Cerebellar nuclear complex (tissue), 1 donor: Measurements from ENCODE around the gene EPHA10.
"Not testable (repeated sequence)": the region's sequence is repeated elsewhere in the genome, so short reads cannot be mapped to it uniquely, and the experiment has no call there.

ENCODE experiments used
- DNase-seq, 2 experiments: peaks; one replicate each; lab custom pipeline; 2025; lab: John Stamatoyannopoulos, UW

EPHA10 gene

DNA sequence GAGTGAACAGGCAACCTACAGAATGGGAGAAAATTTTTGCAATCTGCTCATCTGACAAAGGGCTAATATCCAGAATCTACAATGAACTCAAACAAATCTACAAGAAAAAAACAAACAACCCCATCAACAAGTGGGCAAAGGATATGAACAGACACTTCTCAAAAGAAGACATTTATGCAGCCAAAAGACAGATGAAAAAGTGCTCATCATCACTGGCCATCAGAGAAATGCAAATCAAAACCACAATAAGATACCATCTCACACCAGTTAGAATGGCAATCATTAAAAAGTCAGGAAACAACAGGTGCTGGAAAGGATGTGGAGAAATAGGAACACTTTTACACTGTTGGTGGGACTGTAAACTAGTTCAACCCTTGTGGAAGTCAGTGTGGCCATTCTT is 6.5 kb upstream of the EPHA10 start:
- DNase-seq, result not testable (repeated sequence)

DNA sequence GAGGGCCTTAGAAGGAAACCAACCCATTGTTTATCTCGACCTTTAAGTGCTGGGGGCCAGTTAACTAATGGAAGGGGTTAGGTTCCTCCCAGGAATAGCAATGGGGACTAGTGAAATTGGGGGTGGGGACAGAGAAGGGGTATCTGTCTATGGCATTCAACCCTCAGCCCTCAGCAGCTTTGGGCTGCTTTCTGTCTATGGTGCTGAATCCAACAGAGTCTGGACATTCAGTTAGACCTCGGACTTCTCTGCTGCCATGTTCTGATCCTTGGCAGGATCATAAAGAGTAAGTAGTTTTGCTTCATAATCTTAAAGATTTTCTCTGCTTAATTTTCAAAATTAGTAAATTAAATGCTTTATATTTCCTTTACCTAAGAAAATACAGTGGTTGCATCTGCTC is 2.6 kb upstream of the EPHA10 start:
- no peak for DNase-seq

DNA sequence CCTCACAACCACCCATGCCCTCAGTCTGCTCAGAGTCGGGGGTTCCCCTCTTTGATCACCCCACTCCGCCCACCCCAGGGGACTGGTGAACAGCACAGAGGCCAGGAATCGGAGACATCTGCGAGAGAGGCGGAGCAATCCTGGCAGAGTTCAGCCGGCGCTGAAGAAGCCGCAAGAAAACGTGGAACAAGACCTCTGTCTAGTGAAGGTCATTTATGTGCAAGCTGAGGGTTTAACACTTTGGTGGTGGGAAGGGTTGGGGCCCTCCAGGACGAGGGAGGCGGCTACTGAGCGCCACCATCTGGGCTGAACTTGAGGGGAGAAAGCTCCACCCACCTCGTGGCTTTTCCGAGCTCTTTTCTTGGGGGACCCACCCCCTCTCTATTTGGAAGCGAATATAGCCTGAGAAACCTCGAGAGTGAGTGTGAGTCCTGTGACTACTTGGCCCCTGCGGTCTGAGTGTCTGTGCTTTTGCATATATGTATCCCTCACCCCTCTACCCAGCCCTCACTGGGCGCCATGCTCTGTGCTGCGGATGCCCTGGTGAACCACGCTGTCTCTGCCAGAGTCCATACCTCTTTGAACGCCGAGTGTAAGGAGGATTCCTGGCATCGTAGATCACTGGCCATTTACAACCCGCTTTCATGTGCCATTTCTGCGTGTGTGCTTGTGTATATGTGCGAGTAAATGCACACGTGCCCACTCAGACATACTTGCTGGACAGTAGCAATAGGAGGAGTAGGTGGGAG is 1.2 kb upstream of the EPHA10 start:
- no peak for DNase-seq

DNA sequence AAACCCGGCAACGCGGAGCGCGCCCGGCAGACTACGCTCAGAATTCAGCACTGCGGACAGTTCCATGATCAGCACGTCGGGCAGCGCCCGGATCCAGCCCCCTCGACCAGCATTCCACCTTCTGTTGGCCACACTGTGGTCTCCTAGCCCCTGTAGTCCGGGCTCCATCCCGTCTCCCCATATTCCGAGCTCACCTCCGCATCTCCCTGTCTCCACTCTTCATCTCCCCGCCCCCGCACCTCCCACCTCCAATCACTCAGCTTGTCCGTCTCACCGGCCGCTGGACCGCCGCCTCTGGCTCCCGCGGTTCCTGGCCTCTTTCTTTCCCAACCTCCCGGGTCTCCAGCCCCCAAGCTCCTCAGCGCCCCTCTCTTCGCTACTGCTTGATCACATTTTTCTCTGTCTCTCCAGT is 500 bp downstream of the EPHA10 start:
- DNase-seq, result no peak

DNA sequence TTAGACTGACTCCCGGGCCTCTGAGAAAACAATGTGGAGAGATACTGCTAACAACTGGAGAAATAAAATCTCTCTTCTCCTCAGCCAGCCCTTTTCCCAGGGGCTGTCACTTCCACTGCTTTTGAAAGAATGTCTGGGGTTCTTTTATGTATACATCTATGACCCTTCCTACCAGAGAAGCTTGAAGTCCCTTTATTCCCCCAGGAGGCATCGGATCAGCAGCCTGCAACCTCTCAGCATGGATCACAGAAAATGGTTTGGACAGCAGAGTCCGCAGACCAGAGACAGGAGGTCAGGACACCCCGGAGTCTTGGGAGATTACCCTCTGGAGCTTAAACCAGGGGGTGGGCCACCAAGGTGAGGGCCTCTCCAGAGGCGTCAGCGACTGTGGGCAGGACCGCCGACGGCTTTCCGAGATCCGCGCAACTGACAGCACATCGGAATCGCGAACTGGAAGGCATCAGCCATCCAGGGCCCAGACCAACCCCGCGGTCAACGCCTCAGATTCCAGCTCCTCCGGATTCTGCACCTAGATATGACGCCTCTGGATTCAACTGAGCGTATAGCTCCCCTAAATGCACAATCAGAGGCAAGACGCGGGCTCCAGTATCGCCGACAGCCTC is 1.0 kb downstream of the EPHA10 start:
- no peak for DNase-seq

DNA sequence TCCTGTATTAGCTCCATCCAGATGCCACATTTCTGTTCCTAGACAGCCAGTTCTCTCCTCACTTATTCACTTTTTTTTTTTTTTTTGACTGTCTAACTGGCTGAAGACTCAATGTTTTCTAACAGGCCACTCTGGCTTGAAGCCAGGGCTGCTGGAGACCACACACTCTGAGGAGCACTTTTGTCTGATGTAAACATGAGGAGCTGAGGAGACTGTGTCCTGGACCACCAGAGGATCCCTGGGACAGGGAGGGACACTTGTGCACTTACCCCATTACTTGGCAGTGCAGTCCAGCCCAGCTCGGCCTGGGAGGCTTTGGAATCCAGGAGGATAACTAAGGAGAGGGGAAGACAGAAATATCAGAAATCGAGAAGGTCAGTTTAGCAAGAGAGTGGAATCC is 2.4 kb downstream of the EPHA10 start:
- DNase-seq, result no peak

DNA sequence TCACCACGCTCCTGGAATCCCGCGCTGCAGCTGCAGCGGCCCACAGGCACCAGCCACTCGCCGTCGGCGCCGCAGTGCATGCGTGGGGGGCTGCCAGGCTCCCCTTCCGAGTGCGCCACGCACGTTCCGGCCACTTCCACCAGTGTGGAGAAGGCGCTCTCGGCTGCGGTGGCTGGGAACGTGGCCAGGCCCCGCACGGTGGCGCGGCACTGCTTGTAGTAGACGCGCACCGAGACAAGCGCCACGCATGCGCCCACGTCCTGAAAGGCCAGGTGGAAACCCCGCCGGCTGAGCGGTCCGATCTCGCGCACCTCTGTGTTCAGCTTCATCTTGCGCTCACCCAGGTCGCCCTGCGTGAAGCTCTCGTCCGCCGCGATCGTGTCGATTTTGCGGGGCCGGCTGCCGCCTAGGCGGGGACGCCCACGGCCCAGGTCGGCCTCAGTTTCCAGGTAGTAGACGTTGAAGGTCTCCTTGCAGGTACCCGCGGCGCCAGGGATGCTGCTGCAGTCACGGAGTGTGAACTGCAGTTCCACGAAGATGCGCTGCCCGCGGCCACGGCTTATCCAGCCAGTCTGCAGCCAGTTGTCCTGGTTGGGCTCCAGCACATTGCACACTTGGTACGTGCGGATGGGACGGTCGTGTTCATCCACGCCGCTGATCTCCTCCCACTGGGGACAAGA is 3.4 kb downstream of the EPHA10 start:
- no peak for DNase-seq

DNA sequence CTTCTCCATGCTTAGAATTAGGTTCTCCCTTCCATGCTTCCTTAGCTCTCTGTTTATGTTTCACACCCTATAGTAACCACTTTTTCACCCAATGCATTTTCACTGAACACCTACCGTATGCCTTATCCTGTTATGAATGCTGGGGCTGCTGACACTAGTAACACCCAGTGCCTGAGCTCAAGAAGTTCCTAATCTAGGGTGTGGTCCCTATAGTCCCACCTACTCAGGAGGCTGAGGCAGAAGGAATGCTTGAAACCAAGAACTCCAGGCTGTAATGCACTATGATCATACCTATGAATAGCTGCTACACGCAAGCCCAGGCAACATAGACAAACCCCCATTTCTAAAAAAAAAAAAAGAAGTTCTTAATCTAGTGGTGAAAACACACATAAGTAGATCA is 5.5 kb downstream of the EPHA10 start:
- no peak for DNase-seq

DNA sequence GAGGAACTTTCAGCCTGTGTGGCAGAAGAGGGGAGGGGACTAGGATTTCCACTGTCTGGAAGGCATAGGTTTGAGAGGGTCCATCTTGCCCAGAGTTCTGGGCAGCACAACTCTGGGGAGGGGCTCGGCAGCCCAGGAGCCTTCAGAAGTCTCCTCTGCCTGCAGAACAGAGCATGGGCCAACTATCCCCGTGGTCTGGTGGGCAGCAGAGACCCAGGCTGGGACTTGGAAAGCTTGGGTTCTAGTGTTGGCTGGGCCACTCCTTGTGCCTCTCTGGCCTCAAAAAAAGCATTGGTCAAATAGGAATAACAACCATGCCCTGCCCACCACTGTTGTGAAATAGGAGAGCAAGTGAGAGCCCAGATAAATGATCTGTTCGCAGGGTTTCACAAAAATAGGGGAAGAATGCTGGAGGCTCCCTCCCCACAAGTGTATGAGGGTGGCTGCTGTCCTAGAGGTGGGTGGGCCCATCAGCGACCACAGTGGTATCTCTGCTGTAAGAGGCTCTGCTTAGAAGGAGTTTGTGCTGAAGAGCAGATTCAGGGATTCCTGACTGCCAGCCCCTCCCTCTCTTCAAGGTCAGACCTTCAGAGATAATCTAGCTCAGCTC is 8.9 kb downstream of the EPHA10 start:
- no peak for DNase-seq

DNA sequence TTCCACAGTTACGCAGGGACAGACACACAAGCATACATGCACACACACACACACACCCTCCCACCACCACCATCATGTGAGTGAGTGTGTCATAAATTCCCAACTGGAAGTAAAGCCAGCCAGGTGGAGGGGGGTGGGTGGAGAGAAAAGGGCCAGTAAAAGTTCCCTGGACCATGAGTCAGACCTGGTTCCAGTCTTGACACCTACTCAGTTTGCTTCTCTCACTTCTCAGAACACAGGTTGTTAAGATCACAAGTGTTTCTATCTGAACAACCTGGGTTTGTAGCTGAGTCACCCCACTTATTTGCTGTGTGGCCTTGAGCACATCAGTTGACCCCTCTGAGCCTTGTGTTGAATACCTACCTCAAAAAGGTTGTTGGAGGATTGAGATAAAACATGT is 9.6 kb downstream of the EPHA10 start:
- DNase-seq, result no peak

DNA sequence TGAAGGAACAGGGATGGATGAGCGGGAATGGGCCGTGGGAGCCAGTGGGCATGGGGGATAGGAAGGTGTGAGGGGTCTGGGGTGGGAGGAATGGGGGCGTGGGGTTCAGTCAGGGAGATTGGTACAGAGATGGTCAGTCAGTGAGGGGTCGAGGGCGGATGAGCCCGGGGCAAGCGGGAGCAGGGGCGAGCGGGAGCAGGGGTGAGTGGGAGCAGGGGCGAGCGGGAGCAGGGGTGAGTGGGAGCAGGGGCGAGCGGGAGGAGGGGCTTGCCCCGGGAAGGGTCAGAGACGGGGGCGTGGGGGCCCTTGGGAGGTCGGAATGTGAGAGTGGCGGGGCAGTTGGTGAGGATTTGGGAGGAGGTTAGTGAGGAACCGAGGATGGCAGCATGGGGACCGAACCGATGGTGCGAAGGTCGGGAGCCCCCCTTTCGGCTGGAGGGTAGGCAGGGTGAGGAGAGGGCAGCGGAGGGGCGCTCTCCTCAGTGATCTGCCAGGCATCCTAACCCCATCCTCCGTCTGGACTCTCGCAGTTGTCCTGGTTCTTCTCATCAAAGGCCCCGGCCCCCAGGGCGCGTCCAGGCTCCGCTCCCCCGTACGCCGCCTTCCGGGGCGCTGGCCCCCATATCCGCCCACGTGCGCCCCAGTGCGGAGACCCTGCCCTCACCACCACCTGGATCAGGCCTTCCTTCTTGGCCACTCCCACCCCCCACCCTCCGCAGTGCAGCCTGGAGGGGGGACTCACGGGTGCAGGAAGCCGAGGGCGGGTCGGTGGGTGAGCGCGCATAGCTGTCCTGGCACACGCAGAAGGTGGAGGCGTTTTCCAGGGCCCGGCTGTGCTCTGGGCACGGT is 11.2 kb downstream of the EPHA10 start:
- no peak for DNase-seq

DNA sequence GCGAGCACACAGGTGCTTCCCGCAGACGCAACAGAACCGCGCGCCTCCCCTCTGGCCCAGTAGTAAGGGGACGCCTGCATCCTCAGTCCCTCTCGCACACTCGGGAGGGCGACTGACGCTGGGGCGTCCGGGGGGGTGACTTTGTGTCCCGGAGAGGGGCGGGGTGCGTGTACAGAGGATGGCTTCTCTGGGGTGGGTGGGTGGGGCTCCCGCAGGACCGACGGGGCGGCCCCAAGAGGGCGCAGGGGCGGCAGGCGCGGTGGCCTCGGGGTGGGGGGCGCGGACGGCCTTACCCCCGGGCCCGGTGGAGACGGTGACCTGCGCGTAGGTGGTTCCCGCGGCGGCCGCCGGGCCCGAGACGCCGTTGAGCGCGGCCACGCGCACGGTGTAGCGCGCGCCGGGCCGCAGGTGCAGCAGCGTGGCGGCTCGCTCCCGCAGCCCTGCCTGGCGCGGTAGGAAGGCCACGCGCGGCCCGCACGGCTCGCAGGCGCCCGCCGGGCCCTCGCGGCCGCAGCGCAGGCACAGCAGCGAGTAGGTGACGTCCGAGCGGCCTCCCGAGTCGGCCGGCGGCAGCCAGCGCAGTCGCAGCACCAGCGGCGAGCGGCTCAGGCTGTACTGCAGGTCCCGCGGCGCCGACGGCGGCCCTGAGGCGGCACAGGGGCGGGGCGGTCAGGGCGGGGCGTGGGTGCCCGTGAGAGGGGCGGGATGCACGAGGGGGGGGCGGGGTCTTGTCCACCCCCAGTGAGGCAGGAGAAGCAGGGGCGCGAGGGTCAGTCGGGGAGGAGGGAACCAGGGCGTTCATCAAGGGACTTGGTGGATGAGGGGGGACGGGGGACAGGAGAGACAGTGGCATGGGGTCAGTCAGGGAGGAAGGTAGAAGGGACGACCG is 12.1 kb downstream of the EPHA10 start:
- DNase-seq, result no peak

DNA sequence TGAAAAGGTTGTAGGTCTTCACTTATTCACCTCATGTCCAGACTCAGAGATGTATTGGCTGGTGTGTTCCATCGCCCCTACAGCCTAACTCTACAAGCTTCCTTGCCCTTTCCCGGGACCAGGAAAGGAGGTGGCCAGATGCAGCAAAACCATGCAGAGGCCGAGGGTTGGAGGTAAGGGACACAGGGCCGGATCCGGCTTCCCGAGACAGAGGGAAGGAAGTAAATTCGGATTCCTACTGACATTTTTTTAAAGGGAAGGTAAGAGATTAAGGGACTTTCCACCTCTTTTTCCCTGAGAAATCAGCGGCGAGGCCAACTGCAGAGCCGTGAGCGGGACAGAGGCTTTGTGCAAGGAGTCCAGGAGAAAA is 12.7 kb downstream of the EPHA10 start:
- no peak for DNase-seq

DNA sequence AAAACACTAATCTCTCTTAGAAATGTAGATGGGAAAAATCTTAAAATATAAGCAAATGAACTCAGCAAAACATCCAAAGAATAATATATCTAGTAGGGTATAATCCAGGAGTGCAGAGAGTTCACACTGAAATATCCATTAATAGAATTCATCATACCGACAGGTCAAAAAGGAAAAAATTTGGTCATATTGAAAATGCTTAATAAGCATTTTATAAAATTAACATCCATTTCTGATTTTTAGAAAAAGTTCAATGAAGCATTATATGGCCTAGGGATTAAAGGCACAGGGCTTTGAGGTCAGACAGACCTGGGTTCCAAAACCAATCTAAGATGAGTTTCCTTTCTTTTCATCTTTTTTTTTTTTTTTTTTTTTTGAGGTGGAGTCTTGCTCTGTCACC is 16.4 kb downstream of the EPHA10 start:
- DNase-seq, result no peak

DNA sequence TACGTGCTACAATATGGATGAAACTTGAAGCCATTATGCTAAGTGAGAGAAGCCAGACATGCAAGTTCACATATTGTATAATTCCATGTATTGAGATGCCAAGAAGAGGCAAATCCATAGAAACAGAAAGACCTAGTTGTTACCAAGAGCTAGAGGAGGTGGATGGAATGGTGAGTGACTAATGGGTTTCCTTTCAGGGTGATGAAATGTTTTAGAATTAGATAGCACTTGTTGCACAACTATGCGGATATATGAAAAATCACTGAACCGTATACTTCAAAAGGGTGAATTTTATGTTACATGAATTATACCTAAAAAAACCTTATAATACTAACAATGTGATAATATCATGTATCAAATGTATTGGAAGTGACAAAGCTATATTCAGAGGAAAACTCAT is 18.1 kb downstream of the EPHA10 start:
- DNase-seq, result no peak

DNA sequence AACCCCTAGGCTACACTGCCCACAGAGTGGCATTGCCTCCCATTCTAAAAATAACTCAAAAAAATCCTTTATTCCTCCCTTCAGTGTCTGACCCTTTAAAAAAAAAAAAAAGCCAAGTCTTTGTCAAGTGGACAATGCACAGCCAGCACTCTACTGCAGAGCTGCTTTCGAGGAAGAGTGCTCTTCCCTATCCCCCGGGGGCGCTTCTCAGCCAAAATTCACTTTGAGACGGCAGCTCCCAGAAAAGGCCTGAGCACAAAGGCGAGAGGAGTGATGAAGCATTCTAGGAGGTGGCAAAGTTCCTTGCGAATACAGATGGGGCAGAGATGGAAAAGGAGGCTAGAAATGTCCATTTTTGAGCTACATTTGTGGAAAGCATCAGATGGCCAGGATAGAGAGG is 23.3 kb downstream of the EPHA10 start:
- no peak for DNase-seq

DNA sequence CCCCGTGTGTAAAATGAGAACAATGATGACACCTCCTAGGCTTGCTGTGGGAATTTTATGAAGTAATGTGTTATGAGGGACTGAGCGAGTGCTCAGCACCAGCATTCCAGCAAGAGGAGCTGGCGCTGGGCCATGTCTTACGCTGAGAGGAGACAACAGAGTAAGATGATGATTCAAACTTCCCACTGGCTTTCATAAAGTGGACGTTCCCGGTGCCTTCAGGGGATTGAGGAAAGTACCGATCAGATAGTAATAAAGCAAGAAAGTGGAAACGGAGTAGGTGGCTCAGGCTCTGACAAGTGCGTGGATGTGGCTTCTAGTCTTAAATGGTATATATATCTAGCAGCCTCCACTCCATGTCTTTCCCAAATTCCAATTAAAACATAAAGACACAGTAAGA is 23.8 kb downstream of the EPHA10 start:
- DNase-seq, result no peak

DNA sequence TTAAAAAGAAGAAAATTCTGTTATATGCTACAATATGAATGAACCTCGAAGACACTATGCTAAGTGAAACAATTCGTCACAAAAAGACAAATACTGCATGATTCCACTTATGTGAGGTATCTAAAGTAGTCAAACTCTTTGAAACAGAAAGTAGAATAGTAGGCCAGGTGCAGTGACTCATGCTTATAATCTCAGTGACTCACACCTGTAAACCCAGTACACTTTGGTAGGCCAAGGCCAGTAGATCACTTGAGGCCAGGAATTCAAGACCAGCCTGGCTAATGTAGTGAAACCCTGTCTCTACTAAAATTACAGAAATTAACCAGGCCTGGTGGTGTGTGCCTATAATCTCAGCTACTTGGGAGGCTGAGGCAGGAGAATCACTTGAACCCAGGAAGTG is 25.7 kb downstream of the EPHA10 start:
- DNase-seq, result no peak

DNA sequence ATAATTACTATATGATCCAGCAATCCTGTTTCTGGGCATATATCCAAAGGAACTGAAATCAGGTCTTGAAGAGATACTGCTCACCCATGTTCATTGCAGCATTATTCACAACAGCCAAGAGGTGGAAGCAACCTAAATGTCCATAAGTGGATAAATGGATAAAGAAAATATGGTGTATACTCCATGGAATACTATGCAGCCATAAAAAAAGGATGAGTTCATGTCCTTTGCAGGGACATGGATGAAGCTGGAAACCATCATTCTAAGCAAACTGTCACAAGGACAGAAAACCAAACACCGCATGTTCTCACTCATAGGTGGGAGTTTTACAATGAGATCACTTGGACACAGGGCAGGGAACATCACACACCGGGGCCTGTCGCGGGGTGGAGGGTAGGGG is 26.3 kb downstream of the EPHA10 start:
- not testable (repeated sequence) for DNase-seq

DNA sequence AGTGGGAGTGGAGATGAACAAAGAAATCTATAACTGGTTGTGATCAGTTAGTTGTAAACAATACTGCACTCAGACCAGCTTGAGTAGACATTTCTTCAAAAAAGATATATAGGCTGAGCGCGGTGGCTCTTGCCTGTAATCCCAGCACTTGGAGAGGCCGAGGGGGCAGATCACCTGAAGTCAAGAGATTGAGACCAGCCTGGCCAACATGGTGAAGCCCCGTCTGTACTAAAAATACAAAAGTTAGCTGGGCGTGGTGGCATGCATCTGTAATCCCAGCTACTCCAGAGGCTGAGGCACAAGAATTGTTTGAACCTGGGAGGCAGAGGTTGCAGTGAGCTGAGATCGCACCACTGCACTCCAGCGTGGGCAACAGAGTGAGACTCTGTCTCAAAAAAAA is 26.9 kb downstream of the EPHA10 start:
- DNase-seq, result not testable (repeated sequence)
